HG03432 (cell line): ENCODE results near the gene ING2.
"Not testable (repeated sequence)": the region's sequence is repeated elsewhere in the genome, so short reads cannot be mapped to it uniquely, and the experiment has no call there.

Source experiments
- ATAC-seq: cut with Tn5 transposase; IDR thresholded peaks from one replicate; pipeline ENCODE4 v1.9.1; 2021; ENCODE audit warnings: mild to moderate bottlenecking, moderate library complexity; ENCODE audit not compliant: unreplicated experiment

ING2 gene

DNA sequence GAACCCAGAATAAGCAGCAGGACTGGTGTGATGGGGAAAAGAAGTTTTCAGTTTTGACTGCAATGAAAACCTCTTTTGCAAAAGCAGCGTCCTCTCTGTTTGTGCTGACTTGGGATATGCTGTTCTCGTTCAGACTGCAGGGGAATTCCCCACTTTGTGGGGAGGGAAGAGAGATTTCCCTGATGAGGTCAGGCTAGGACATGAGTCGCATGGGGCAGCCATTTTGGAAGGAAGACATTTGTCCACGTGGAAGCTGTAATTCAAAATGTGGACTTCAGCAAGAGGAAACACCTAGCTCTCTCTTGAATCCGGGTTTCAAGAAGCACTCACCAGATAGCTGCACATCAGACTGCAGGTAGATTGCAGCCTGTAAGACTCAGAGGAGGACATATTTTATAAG, 39.3 kb downstream of the ING2 start:
- ATAC-seq: no peak

DNA sequence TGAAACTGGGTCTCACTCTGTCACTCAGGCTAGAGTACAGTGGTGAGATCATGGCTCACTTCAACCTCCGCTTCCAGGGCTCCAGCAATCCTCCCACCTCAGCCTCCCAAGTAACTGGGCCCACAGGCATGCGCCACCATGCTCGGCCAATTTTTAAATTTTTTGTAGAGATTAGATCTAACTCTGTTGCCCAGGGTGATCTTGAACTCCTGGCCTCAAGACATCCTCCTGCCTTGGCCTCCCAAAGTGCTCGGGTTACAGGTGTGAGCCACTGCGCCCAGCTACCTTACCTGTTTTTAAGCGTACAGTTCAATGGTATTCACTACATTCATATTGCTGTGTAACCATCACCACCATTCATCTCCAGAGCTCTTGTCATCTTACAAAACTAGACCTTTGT, 41.5 kb downstream of the ING2 start:
- no peak for ATAC-seq

- ATAC-seq: no peak
Measured at GRCh38 chr4:183548306-183548705, 43.4 kb downstream of the ING2 start.

DNA sequence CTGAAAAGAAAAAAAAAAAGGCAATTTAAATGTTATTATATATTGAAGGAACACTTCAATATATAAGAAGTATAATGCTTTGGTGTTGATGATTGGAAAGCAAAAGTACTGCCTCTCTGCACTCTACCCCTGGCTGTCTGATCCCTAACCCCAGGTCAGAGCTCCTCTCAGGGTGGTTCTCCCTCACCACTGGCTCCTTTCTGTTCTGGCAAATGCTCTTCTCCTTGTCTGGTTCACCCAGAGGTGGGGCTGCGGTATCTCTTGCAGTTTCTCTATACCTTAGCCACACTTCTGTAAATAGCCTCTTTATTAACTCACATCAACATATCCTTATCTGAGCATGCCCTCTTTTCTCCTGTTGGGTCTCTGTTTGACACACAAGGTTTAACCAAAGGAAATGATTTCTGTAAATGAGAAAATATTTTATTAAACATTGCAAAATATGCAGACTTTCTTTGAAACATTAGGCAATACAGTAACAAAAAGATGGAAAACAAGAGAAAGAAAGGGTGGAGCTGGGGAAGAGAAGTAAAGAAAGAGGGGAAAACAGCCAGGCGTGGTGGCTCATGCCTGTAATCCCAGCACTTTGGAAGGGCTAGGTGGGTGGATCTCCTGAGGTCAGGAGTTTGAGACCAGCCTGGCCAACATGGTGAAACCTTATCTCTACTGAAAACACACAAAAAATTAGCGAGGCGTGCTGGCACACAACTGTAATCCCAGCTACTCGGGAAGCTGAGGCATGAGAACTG, 45.7 kb downstream of the ING2 start:
- ATAC-seq: no peak

DNA sequence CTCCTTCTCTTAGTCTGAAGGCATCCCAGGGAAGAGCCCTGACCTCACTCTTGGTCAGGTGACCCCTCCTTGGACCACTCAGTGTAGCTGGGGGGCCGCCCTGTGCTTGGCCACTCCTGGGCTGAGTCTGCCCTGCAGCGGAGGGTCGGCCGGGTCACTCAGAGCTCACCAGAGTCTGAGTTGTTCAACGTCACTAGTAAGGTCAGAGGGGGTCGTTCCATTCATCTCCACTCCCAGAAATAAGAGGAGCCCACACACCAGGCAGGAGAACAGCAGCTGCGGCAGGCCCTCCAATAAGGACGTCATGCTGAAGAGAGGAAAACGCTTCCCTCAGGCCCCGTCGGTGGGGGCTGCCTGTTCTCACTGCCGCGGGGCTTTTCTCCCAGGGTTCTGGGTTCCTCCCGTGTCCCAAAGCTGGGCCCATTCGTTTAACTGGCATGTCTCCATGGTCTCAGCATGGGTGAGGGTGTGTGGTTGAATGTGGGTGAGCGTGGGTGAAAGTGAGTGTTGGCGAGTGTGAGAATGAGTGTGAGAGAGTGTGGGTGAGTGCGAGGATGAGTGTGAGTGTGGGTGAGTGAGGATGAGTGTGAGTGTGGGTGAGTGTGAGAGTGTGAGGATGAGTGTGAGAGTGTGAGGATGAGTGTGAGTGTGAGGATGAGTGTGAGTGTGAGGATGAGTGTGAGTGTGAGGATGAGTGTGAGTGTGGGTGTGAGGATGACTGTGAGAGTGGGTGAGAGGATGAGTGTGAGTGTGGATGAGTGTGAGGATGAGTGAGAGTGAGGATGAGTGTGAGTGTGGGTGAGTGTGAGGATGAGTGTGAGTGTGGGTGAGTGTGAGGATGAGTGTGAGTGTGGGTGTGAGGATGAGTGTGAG, 47.7 kb downstream of the ING2 start:
- ATAC-seq: no peak

- ATAC-seq: not testable (repeated sequence)
Measured at GRCh38 chr4:183553147-183553478, 48.3 kb downstream of the ING2 start.

- ATAC-seq: no peak
Measured at GRCh38 chr4:183553601-183554345, 48.9 kb downstream of the ING2 start.

GRCh38 chr4:183554346-183554686, 49.5 kb downstream of the ING2 start:
- ATAC-seq: no peak

DNA sequence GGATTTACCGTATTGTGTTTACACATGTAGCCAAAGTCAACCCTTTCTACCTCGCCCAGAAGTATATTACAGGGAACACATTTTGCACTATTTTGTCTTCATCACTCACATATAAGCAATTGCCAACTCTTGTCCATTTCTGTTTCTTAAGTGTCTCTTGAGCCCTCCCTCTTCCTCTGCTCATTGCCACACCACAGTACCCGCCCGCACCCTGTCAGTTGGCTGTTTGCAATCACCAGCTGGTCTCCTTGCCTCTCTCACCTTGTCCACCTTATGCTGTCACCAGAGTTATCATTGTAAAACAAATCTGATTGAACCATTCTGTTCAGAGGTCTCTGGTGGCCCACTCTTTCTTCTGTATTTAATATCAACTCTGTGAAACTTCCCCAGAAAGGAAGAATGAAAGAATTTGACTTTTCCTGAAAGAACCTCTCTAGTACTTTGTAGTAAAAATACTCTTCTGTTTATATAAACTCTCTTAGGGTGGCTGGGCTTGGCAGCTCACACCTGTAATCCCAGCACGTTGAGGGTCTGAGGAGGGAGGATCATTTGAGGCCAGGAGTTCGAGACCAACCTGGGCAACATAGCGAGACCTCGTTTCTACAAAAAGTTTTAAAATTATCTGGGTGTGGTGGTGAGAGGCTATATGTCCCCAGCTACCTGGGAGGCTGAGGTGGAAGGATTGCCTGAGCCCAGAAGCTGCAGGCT, 50.2 kb downstream of the ING2 start:
- ATAC-seq: no peak

GRCh38 chr4:183556947-183557346, 52.1 kb downstream of the ING2 start:
- ATAC-seq: no peak

DNA sequence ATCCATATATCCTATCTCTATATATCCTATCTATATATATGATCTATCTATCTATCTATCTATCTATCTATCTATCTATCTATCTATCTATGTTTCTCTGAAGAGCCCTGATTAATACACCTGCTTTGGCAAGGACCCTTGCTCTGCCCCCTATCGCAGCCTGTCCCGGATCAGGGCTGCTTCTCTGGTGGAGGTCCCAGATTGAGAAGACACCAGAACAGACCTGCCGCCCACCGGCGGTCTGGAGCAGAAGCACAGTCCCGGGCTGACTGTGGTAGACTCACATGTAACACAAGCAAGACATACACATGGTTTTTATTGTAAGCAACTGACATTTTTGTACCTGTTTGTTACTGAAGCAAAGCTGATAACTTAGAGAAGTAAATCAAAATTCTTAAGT, 52.8 kb downstream of the ING2 start:
- ATAC-seq: no peak

GRCh38 chr4:183558873-183559272, 54.0 kb downstream of the ING2 start:
- no peak for ATAC-seq

DNA sequence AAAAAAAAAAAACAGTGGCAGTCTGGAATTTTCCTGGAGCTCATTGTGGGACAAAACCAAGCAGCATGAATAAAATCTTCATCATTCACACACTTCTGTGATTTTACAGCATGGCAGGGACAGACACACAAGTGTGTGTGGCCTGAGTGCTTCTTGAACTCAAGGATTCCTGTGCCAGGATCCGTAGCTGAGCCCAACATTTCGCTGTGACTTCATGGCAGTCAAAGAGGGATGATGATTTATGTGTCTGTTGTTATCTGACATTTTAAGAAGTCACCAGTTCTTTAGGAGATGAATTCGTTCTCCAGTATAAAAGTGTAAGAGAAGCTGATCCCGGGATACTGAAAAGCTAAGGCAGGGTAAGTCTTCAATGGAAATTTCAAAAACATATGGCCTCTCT, 57.0 kb downstream of the ING2 start:
- ATAC-seq: no peak
